ENCODE data around the gene MAP4. TPM values are rescaled to one million over a fixed set of nuclear protein-coding genes. Genes with fewer than 3 reads are reported as not detected.

MAP4 gene
- total RNA-seq, 1 donor from 2014 or later = 319 TPM

GRCh38 chr3:47994180-47994579 is 22.0 kb downstream of the MAP4 start:
- Mint-ChIP-seq H3K27me3 (ENCODE audit: unreplicated experiment) (no peaks in the 10 kb centered on the region), H3K4me3 (ENCODE audit: unreplicated experiment) (no peak overlapping the region), H3K27ac (ENCODE audit: unreplicated experiment) (no peak overlapping the region), H3K36me3 (ENCODE audit: unreplicated experiment) (no peaks in the 10 kb centered on the region), H3K9me3 (ENCODE audit: unreplicated experiment) (peaks cover 4% of the 10 kb centered on the region), H3K4me1 (ENCODE audit: low read depth, unreplicated experiment) (peaks cover 10% of the 10 kb centered on the region)
- no peak for DNase-seq
- no peak for TF ChIP-seq CTCF (IDR thresholded peaks at IDR 0.05; ENCODE audit: partially characterized antibody, unreplicated experiment)

GRCh38 chr3:47991341-47991740 is 24.9 kb downstream of the MAP4 start:
- TF ChIP-seq CTCF (IDR thresholded peaks at IDR 0.05; ENCODE audit: partially characterized antibody, unreplicated experiment) = no peak
- H3K9me3 Mint-ChIP-seq (ENCODE audit: unreplicated experiment) = peaks cover 2% of the 10 kb centered on the region
- no peak overlapping the region for H3K4me3 Mint-ChIP-seq (ENCODE audit: unreplicated experiment)
- peaks cover 4% of the 10 kb centered on the region for H3K4me1 Mint-ChIP-seq (ENCODE audit: low read depth, unreplicated experiment)
- no peaks in the 10 kb centered on the region for H3K27me3 Mint-ChIP-seq (ENCODE audit: unreplicated experiment)
- DNase-seq = no peak
- no peaks in the 10 kb centered on the region for H3K36me3 Mint-ChIP-seq (ENCODE audit: unreplicated experiment)
- H3K27ac Mint-ChIP-seq (ENCODE audit: unreplicated experiment) = no peak overlapping the region

- peak overlapping the region; percentile 53 for H3K27ac Mint-ChIP-seq (ENCODE audit: unreplicated experiment)
- H3K27me3 Mint-ChIP-seq (ENCODE audit: unreplicated experiment) = no peaks in the 10 kb centered on the region
- H3K9me3 Mint-ChIP-seq (ENCODE audit: unreplicated experiment) = peaks cover 2% of the 10 kb centered on the region
- DNase-seq = peak; percentile 67
- TF ChIP-seq CTCF (IDR thresholded peaks at IDR 0.05; ENCODE audit: partially characterized antibody, unreplicated experiment) = peak; percentile 89
- H3K36me3 Mint-ChIP-seq (ENCODE audit: unreplicated experiment) = no peaks in the 10 kb centered on the region
- H3K4me3 Mint-ChIP-seq (ENCODE audit: unreplicated experiment) = no peak overlapping the region
- peaks cover 3% of the 10 kb centered on the region for H3K4me1 Mint-ChIP-seq (ENCODE audit: low read depth, unreplicated experiment)
Measured at GRCh38 chr3:47989981-47990440, 26.2 kb downstream of the MAP4 start.

- Mint-ChIP-seq H3K4me1 (ENCODE audit: low read depth, unreplicated experiment) (peaks cover 3% of the 10 kb centered on the region), H3K27ac (ENCODE audit: unreplicated experiment) (no peak overlapping the region), H3K27me3 (ENCODE audit: unreplicated experiment) (no peaks in the 10 kb centered on the region), H3K4me3 (ENCODE audit: unreplicated experiment) (no peak overlapping the region), H3K36me3 (ENCODE audit: unreplicated experiment) (no peaks in the 10 kb centered on the region), H3K9me3 (ENCODE audit: unreplicated experiment) (peaks cover 2% of the 10 kb centered on the region)
- DNase-seq = no peak
- TF ChIP-seq CTCF (IDR thresholded peaks at IDR 0.05; ENCODE audit: partially characterized antibody, unreplicated experiment) = no peak
Measured at GRCh38 chr3:47985381-47985780, 30.8 kb downstream of the MAP4 start.

- DNase-seq = no peak
- Mint-ChIP-seq H3K27me3 (ENCODE audit: unreplicated experiment) (no peaks in the 10 kb centered on the region), H3K4me1 (ENCODE audit: low read depth, unreplicated experiment) (no peaks in the 10 kb centered on the region), H3K36me3 (ENCODE audit: unreplicated experiment) (no peaks in the 10 kb centered on the region), H3K9me3 (ENCODE audit: unreplicated experiment) (no peaks in the 10 kb centered on the region), H3K27ac (ENCODE audit: unreplicated experiment) (no peak overlapping the region), H3K4me3 (ENCODE audit: unreplicated experiment) (no peak overlapping the region)
- no peak for TF ChIP-seq CTCF (IDR thresholded peaks at IDR 0.05; ENCODE audit: partially characterized antibody, unreplicated experiment)
Measured at GRCh38 chr3:47984075-47984728, 32.0 kb downstream of the MAP4 start.

Measured in glutamatergic neuron (in vitro differentiated cells).